MCF 10A (cell line): ENCODE data around the gene KCNJ18. TPM values are rescaled to one million over a fixed set of nuclear protein-coding genes. Genes with fewer than 3 reads are reported as not detected.
"Not testable (repeated sequence)": the region's sequence is repeated elsewhere in the genome, so short reads cannot be mapped to it uniquely, and the experiment has no call there.

Experiments used
- BruUV-seq: library from RNA; stranded (reverse); fragments of 400-500 nt; replicated peaks from 2 replicates; lab custom pipeline; 2021; lab: Mats Ljungman, UMichigan
- CTCF ChIA-PET: fragments of 300-600 bp; sonication (Branson Sonifier 250); formaldehyde crosslinking; extraction: SDS; loops from one replicate; lab custom pipeline; 2021; ENCODE audit warnings: antibody characterized with exemption, inconsistent platforms; lab: Yijun Ruan, JAX
- POLR2A ChIA-PET: fragments of 300-600, 350-650 bp; sonication (Branson Sonifier 250); formaldehyde crosslinking; extraction: SDS; loops from one replicate; lab custom pipeline; 2020; ENCODE audit warnings: antibody characterized with exemption, inconsistent platforms; lab: Yijun Ruan, JAX
- DNase-seq: peaks from one replicate; pipeline ENCODE4 v3.0.0-alpha.2; 2018; ENCODE audit not compliant: unreplicated experiment
- H3K27ac Mint-ChIP-seq: one replicate; pipeline ENCODE4 v1.8.0; 2022; ENCODE audit warnings: mild to moderate bottlenecking, low read depth, mixed read lengths; ENCODE audit not compliant: unreplicated experiment
- H3K27me3 Mint-ChIP-seq: one replicate; pipeline ENCODE4 v1.8.0; 2022; ENCODE audit warnings: mixed read lengths; ENCODE audit not compliant: insufficient read depth, unreplicated experiment
- H3K36me3 Mint-ChIP-seq: one replicate; pipeline ENCODE4 v1.8.0; 2022; ENCODE audit warnings: mild to moderate bottlenecking, moderate library complexity, mixed read lengths; ENCODE audit not compliant: insufficient read depth, unreplicated experiment
- H3K4me1 Mint-ChIP-seq: one replicate; pipeline ENCODE4 v1.8.0; 2022; ENCODE audit warnings: mixed read lengths; ENCODE audit not compliant: insufficient read depth, unreplicated experiment
- H3K4me3 Mint-ChIP-seq: one replicate; pipeline ENCODE4 v1.8.0; 2022; ENCODE audit warnings: mild to moderate bottlenecking, moderate library complexity, mixed read lengths; ENCODE audit not compliant: unreplicated experiment
- H3K9me3 Mint-ChIP-seq: one replicate; pipeline ENCODE4 v1.8.0; 2022; ENCODE audit warnings: mixed read lengths; ENCODE audit not compliant: unreplicated experiment
- intact Hi-C: fragments of 100-400 bp; cut with micrococcal nuclease; formaldehyde crosslinking; loops from 2 replicates; pipeline ENCODE4 v1.14.1; 2022
- total RNA-seq: library from RNA; stranded (reverse); gene quantifications from 2 replicates; pipeline ENCODE4 v1.2.3, GENCODE V29; 2022

Gene KCNJ18
- total RNA-seq, 1 experiment from 2014 or later, result not detected

DNA sequence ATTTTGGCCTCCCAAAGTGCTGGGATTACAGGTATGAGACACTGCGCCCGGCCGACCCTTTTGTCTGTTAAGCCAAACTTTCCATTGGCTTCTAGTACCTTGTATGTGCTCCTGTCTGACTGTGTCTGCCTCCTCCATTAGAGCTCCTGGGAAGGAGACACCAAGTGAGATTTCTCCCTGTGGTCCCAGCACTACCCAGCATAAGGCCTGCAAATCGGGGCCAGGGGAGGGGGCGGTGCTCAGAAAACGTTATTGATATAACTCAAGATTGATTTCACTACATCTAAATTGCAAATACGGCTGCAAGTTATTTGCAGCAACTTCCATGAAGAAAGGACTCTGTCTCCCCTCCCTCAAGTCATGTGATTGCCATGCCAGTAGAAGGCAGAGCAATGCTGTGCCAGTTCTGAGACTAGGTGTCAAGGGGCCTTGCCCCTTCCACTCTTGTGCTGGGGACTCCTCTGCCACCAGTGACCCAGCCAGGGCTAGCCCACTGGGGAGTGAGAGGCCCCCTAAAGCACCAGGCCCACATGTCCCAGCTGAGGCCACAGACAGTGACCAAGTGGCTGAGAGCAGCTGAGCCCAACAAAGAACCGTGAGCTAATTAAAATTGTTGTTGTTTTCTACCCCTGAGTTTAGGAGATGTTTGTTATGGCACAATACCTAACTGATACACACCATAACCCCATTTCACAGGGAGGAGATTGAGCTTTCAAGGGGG, 55.0 kb downstream of the KCNJ18 start:
- BruUV-seq, H3K27me3 Mint-ChIP-seq, H3K4me3 Mint-ChIP-seq, H3K4me1 Mint-ChIP-seq, H3K27ac Mint-ChIP-seq, H3K36me3 Mint-ChIP-seq, intact Hi-C loops, DNase-seq, CTCF ChIA-PET: not testable (repeated sequence)
- H3K9me3 Mint-ChIP-seq, result peaks cover 33% of the 10 kb centered on the region
- POLR2A ChIA-PET, result interaction anchor here (0.6 kb wide), 1 partner anchor 223 kb away, joined by 3 read pairs; no protein-coding TSS in a partner anchor

DNA sequence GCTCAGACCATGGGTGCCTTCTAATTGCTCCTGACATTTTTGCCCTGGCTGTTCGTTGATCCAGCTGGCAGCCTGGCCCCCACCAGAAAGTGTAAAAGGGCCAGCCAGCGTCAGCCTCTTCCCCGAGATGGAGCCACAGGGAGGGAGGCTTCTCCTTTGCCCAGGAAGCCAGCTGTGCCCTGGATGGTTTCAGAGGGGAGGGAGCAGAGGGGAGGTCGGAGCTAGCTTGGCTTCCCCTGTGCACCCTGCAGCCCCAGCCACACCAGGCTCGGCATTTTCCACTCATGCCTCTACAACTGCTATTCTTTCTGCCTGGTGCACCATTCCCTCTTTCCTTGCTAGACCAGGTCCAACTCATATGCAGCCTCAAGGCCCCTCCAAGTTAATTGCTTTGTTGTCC, 56.4 kb downstream of the KCNJ18 start:
- CTCF ChIA-PET, H3K36me3 Mint-ChIP-seq, H3K4me3 Mint-ChIP-seq, H3K27ac Mint-ChIP-seq, BruUV-seq, H3K4me1 Mint-ChIP-seq, H3K27me3 Mint-ChIP-seq, POLR2A ChIA-PET, DNase-seq, intact Hi-C loops: not testable (repeated sequence)
- peaks cover 30% of the 10 kb centered on the region for H3K9me3 Mint-ChIP-seq

GRCh38 chr17:21749696-21750531, 57.6 kb downstream of the KCNJ18 start:
- DNase-seq, H3K27me3 Mint-ChIP-seq, POLR2A ChIA-PET, H3K4me1 Mint-ChIP-seq, BruUV-seq, H3K36me3 Mint-ChIP-seq, H3K27ac Mint-ChIP-seq, CTCF ChIA-PET, H3K4me3 Mint-ChIP-seq, intact Hi-C loops: not testable (repeated sequence)
- H3K9me3 Mint-ChIP-seq, result peaks cover 30% of the 10 kb centered on the region

DNA sequence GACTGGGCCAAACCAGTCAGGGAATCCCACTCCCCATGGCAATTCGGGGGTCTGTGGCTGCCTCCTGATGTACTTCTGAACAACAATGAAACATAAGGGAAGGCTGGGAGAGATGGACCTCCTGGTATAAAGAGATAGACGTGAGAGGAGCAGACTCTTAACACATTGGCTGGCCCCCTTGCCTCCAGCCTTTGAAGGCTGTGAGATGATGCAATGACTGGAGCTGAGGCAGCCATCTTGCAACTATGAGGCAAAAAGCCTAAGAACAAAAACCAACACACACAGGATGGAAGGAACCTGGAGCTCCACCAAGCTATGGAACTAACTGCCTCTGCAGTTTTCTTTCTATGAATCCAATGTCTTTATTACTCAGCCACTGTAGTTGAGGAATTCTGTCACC, 58.8 kb downstream of the KCNJ18 start:
- peaks cover 30% of the 10 kb centered on the region for H3K9me3 Mint-ChIP-seq
- H3K27ac Mint-ChIP-seq, BruUV-seq, H3K27me3 Mint-ChIP-seq, H3K4me1 Mint-ChIP-seq, intact Hi-C loops, DNase-seq, H3K36me3 Mint-ChIP-seq, H3K4me3 Mint-ChIP-seq, CTCF ChIA-PET: not testable (repeated sequence)
- POLR2A ChIA-PET, result interaction anchor here (0.6 kb wide), 1 partner anchor 520 kb away, joined by 3 read pairs; no protein-coding TSS in a partner anchor
